Hematopoietic multipotent progenitor cell treated with erythropoietin and hydrocortisone succinate and interleukin-3 and kit ligand, for 17 days (in vitro differentiated cells): Measurements from ENCODE around the gene NSD1.

Experiments
- DNase-seq: peaks from one replicate; pipeline ENCODE4 v3.0.0-alpha.2; 2015; ENCODE audit warnings: low spot score

The NSD1 gene

GRCh38 chr5:177349762-177350161, 216.2 kb downstream of the NSD1 start:
- no peak for DNase-seq
